ENCODE data around the gene NEK4.

The NEK4 gene

DNA sequence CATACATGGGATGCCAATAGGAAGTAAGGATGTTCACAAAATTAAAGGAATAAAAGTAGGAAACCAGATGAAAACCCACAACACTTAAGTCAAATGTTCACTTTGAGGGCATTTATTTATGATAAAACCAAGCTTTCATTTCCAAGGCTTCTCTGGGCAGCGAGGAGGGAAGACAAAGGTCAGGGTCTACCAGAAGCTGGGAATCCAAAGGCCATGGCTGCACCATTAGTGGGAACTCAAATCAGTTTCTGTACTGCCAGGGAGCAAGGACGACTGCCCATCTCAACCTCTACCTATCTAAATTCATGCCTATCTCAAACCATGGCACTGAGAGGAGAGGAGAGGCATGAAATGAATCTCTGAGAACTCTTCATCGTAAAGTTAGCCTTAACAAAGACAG lies 107.6 kb downstream of the NEK4 start:
- DNase-seq (ENCODE audit: low read depth), result no peak

DNA sequence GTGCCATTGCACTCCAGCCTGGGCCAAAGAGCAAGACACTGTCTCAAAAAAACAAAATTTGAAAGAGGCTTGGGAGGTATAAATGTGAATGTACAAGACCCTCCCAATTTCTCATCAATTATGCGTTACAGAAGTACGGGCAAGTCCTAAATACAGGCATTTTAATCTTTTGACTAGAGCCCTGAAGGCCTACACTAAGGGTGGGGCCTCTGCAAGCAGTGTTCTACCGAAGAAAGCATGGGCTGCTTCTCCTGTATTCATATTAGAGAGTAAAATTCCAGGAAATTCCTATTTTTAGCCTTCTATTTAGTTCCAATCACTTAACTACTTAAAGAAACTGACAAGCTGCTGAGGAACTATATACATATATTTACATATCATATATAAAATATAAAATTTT lies 110.7 kb downstream of the NEK4 start:
- no peak for DNase-seq (ENCODE audit: low read depth)

All from GM04504 (cell line).